GM21367 (cell line): ENCODE results near the gene FHIT.

Experiments used
- ATAC-seq: cut with Tn5 transposase; IDR thresholded peaks from one replicate; pipeline ENCODE4 v1.9.1; 2021; ENCODE audit not compliant: unreplicated experiment

Gene FHIT

DNA sequence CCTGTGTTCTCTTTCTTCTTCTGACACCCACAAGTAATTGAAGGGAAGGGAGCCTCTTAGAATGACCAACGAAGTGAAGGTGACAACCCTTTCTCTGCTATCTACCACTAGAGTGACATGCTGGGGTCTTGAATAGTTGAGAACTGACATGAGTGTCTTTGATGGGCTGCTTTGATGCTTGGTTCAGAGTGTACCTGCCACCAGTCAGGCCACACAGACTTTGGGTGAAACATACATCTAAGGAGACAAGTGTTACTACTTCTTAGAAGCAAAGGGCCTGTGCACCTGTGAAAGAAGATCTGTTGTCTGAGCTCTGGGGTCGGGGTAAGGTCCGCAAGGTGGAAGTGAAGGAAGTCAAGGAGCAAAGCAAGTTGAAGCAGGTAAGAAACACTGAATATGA, 1160.7 kb downstream of the FHIT start:
- no peak for ATAC-seq

DNA sequence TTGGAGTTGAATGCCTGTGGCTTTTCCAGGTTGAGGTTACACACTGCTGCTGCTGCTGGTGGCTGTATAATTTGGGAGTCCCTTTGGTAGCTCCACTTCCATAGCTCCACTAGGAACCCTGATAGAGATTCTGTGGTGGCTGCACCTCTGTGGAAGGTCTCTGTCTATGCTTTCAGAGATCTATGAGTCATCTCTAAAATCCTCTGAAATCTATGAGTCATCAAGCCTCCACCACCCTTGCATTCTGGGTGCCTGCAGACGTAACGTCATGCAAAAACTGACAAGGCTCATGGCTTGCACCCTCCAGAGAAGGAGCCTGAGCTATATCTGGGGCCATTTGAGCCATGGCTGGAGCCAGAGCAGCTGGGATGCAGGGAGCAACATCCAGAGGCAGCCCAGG, 1164.4 kb downstream of the FHIT start:
- peak; percentile 75 for ATAC-seq

DNA sequence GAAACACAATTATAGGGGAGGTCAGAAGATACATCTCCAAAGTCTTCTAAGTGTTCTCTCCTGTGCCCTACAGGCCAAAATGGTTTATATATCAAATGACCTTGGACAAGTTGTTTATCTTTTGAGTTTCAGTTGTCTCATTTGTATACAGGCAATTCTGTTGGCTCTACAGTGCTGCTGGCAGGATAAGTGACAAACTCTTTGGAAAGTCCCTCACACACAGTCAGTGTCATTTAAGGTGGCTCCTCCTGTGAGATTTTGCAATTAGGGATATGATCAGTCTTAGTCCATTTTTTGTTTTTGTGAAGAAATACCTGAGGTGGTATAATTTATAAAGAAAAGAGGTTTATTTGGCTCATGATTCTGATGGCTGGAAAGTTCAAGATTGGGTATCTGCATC, 1165.6 kb downstream of the FHIT start:
- ATAC-seq = no peak

DNA sequence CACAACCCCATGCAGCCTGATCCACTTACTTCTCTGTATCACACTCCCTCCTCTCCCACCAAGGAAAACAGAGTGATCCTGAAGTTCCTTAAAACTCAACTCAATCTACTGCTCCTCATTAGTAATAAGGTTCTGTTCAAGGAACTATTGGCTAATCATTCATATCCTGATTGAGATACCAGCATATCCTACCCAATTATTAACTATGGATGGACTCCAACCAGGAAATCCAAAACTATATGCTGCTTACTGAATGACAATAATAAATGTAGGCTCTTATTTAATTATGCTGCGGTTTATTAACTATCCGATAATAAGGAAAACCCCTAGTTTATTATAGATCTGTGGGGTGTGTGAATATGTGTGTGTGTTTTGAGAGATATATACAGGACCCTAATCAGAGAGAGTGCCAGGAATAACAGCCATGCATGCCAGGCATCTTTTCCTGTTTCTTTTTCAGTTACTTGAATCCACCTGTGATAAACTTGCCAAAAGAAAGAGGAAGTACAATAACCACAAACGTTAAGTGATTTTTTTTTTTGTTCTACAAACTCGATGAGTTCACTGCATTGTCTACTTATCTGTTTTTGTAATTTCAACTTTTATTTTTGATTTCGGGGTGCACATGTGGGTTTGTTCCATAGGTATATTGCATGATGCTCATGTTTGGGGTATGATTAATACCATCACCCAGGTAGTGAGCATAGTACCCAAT, 1169.7 kb downstream of the FHIT start:
- ATAC-seq = peak; percentile 53

DNA sequence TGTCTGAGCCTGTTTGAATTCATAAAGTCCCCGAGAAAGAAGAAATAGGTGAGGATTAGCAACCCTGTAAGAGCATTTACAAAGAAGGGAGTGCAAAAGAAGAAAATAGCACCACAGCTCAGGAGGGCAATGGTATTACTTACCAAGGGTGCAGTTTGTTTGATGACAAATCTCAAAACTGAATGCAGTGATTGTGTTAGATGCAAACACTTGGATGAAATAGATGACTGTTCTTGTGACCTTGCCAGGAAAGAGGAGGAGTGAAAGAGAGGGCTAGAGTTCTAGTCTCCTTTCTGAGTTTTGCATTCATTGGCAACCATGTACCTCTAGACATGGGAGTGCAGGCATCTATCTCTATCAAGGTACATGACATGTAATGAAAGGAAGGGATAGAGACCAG, 1170.6 kb downstream of the FHIT start:
- ATAC-seq = no peak

DNA sequence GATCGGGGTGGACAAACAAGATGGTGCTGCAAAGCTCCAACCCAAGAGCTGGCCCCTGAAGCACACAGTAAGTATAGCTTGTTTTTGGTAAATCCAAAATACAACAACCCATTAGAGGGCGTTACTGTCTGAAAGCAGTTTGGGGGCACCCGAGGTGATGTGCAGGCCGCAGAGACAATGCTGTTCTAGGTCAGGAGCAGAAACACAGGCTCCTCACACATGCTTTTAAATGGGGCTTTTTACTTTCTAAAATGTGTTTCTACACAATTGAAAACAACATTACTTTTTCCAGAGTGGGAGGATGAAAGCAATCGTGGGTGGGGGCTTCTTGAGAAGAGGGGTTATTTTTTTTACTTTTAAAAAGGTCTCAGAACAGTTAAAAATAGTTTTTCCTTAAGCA, 1172.2 kb downstream of the FHIT start:
- ATAC-seq = no peak

DNA sequence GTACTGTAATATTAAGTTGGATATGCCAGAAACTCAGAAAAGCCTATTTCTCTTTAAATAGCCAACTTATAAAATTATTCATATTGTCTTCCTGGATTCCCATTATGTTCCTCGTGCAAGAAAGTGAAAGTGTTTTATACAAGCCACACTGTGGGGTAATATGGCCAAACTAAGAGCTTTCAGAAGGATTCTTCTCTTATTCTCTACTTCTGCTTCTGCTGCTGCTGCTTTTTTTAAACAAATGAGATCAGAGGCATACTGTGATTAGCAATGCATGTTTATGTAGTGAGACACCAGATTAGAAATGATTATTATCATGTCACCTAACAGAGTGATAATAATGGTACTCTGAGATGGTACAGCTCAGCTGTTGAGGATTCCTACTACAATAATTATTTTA, 1174.9 kb downstream of the FHIT start:
- ATAC-seq = no peak

DNA sequence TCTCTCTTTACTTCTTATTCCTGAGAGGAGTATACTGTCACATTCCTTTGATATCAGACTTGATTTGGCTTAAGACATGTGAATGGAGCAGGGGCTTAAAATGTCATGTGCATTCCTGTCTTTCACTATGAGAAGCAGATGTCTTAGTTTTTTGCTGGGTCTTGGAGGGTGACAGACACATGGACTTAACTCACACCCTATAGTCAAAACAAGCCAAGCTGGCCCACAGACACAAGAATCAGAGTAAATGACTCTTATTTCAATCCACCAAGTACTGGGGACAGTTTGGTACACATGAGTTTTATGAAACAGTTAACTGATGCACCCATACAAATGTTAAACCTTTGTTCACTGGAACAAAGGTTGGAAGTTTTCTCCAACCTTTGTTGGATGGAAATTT, 1177.3 kb downstream of the FHIT start:
- ATAC-seq = no peak

DNA sequence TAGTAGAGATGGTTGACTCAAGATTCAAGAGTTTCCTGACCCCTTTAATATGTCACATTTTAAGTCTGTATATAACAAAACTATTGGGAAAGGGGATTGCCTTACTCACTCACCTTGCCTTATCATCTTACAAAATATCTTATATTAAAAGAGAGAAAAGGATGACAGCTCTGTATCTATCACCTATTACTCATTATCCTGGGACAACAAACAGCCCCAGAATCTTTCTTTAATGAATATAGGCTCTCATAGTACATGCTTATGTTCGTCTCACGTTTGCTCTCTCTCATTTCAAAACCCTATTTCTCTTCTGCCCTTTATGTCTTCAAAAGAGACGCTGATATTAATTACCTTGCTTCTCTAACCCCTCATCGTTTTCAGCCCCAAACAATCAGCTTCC, 1178.0 kb downstream of the FHIT start:
- no peak for ATAC-seq

DNA sequence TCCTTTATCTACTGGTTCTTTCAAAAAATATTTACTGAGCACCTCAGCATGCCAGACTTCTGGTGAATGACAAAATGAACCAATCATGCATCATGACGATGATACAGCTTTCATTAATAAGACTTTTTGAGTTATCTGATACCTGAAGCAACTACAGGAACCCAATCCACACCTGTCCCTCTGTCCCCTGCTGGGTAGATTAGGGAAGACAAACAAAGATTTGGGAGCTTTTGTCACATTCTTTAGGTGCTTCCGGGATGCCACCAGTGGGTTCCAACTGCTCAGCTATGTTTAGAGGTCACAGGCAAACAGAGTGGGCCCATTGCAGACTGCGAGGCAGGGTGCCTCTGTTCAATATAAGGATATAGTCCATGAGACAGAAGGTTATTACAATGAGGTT, 1180.9 kb downstream of the FHIT start:
- no peak for ATAC-seq

DNA sequence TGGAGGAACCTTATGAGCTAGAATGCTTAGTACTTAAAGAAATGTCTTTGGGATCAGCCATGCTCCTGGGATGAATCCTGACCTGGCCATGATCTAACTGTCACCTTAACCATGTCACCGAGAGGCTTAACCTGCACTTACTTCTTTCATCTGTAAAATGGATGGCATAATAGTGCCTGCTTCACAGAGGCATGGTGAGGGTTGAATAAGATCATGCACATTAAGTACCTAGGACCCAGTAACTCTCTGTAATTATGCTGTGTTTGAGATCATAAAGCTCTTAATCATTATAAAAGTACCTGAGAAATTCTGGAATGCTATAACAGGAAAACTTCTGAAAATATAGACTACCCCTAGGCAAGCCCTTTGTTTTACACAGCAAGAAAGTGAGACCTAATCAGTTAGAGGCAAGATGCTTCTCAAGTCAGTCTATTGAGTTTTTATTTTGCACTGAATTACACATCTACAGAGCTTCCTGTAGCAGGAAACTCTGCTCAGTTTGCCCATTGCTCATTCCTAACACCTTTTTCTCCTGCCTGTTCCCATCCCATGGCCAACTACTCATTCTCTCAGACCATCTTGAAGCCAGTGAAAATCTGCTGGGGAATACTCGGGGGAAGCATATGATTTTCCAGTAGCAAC, 1185.9 kb downstream of the FHIT start:
- ATAC-seq = no peak

DNA sequence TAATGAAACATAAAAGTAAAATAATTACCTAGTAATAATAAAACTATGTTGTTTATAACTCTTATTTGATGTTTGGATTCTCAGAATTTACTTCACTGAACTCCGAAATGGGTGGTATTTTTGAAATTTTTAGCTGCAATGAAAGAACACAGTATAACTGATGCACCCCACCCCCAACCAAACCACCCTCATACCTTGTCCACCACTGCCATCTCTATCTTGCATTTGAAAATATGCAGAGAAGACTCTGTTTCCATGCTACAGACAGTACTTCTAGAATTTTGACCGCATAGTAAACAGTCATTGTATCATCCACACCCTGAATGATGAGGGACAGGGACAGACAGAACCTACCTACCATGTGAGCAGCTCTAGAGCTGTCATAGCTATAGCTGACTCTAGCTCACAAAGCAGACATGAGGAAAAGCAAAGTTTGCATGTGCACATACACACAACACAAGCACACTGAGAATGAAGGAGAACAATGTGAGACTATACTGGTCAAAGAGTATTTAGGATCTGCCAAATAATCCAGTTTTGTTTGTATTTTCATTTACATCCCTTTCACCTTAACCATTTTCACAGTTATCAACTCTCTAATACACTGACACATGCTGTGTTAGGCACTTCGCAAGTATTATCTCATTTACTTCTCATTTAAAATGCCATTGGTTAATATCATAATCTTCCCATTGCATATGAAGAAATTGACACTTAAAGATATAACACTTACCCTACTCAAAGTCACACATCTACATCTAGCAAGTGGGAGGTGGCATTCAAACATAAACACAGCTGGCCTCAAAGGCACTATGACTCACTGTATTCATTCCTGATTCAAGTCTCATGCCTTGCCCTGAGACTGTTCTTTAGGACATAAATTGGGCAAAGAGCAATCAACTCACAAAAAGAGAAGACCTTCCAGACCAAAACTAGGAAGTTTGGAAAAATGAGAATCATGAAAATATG, 1186.8 kb downstream of the FHIT start:
- no peak for ATAC-seq

DNA sequence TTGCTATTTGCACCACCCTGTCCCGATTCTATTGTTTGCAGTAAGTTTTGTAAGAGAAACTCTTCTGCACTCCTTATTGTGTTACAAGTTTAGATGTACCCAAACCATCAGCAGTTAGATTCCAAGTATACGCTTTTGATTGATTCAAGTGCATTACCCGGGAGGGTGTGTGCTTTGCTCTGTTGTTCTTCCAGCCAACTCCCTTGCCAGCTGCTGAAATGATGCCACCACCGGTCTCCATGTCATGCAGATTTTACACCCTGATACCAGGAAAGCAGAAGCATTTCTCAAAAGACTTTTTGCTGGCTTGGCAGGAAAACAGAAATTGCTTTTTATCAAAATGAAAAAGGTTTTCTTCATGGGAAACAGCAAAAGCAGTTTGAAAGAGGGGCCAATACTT, 1194.8 kb downstream of the FHIT start:
- ATAC-seq = no peak

DNA sequence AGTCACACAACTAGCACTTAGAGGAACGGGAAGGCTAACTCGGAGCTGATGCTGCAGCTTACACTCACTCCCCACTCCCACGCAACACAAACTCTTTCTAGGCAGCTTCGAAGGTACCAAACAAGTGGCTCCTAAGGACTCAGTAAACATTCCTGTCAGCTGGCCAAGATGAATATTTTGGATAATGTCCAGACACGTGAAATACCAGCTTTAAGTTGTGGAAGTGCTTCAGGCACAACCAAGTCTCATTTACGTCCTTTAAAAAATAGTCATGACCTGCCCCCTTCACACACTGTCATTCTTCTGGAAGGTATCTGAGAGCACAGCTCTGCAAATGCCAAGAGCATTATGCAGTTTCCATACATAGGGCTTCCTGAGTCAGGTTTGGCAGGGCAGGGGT, 1195.5 kb downstream of the FHIT start:
- no peak for ATAC-seq

DNA sequence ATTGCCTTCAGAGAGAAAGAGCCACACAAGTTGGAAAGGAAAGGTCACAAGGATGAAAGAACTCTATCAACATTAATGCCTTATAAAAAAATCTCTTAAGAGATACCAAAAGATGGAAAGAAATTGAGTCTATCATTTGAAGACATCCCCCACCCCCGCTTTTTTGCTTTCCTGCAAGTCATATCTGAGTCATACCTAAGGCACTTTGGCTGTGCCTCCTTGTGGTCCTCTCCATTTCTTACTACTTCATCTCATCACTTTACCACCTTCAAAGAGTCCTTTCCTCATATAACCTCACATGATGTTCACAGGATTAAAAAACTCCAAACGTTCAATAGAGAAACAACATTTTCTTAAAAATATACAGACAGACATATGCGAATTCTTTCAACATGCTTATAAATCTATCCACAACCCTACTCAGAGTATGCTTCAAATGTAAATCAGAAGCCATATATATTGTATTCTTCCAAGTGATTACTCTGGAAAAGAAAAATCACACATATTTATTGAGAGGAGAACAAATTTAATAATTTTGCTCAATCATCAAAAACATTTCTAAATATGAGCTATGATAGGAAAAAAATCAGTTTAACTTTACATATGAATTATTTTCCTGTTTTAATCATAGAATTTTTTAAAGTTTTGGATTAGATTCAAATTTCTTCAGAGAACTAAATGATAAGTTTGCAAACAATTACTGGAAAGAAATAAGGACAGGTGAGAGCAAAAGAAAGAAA, 1197.6 kb downstream of the FHIT start:
- no peak for ATAC-seq

DNA sequence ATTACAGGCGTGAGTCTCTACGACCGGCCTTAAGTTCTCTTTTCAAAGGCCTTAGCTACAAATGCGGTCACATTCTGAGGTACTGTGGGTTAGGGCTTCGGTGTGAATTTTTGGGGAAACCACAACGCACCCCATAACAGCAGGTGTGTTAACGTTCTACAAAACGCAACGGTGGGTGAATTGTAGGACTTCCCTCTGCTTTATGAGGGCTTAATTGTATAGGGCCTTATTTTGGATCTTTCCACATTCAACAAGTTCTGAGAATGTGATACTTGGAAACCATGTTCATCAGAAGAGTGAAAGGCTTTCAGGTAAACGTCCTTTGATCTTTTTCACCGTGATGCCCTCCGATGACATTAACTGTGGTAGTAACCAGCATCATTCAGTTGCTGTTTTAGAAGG, 1202.8 kb downstream of the FHIT start:
- ATAC-seq = no peak

DNA sequence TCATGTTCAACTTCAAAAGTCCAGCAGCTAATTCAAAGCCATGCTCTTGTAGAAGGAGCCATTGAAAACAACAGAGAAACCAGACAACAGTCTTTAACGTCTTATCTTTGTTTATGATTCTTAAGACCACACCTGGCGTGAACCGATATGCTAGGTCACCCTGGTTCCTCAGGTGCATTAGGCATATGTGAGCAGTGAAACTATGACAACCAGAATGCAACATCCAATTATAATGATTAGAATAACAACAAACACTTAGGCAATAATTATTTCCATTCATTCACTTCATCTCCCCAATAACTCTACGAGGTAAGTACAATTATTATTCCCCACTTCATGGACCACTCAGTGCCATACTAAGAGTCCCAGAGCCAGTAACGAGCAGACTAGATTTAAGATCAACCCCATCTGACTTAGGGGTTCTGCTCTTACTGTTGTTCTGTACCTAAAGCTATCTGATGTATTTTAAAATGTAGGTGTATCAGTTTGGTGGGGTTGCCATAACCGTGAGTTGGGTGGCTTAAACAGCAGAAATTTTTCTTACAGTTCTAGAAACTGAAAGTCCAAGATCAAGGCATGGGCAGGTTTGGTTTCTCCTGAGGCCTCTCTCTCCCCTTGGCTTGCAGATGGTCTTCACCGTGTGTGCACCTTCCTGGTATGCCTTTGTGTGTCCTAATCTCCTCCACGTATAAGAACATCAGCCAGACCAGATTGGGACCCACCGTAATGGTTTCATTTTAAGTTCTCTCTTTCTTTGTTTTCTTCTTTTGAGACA, 1203.6 kb downstream of the FHIT start:
- no peak for ATAC-seq

DNA sequence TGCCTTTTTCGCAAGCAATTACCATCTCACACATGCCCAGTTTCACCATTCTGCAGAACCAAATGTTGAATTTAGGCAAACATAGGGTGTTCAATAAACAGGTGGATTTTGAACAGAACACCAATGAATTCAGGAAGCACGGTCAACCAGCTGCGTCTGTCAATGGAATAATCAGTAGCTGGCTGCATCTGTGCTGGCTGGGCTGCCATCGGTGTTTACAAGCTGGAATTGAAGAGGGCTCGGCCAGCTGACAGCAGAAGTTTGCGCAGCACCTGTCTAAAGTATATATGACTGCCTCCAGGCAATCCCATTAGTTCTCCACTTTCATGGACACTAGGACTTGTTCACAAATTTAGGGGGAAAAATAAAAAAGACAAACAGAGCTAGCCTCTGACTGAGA, 1205.0 kb downstream of the FHIT start:
- ATAC-seq = no peak

DNA sequence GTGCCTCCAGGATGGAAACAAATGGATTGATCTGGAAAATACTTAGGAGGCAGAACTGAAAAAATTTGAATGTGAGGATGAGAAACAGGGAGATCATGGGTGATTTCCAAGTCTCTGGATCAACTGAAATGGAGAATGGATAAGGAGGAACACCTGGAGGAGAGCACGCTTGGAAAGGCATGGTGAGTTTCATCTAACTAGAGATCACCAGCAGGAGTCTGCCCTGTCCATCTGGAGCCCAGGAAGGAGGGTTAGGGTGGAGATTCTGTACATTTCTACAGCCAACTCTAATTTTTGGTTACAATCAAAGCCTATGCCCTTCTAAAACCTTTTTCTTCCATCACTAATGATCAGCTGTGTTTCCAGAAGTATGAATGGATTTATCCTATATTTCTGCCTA, 1205.6 kb downstream of the FHIT start:
- ATAC-seq = no peak

DNA sequence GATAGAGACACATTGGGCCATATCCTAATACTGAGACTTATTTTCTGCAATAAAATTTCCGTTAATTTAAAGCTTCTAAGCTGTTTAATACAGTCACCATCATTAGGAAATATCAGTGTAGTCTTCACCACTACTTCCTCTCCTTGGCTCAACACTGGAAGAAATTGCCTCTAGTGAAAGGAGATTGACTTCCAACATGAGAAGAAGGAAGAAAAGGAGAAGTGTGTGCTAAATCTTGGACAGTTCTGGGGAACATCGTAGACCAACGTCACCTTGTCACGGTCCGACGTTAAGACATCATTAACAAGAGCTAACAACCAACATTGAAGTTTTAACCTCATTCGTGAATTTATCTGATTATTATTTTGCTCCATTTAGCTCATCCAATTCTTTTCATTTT, 1214.4 kb downstream of the FHIT start:
- ATAC-seq = no peak
